Activated CD4-positive, alpha-beta T cell treated with anti-CD3 and anti-CD28 coated beads, Interleukin-2, Interleukin-4, amounts not matched to agents 100 ng/mL and 50 ng/mL, durations not matched to agents 16 hours and 8 hours (primary cell): ENCODE measurements around the gene STAM2.

Experiments
- DNase-seq: peaks from one replicate; pipeline ENCODE4 v3.0.0-alpha.2; 2020; ENCODE audit warnings: low spot score

The STAM2 gene

DNA sequence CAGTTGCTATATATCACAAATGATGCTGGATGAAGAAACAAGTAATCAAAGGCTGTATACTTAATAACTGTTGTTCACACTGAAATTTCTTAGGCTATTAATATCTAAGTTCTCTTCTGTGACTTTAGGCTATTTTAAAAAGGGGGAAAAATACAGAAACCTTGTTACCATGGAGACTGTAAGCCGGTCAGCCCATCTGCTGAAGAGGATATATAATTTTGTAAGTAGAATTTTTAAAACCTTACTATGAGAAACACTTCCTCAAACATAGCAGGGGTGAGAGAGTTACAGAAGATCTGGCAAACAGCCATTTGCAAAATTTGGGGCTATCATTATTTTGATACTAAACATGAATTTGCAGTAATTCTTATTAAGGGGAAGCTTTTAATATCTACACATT is 104.5 kb downstream of the STAM2 start:
- DNase-seq, result no peak

DNA sequence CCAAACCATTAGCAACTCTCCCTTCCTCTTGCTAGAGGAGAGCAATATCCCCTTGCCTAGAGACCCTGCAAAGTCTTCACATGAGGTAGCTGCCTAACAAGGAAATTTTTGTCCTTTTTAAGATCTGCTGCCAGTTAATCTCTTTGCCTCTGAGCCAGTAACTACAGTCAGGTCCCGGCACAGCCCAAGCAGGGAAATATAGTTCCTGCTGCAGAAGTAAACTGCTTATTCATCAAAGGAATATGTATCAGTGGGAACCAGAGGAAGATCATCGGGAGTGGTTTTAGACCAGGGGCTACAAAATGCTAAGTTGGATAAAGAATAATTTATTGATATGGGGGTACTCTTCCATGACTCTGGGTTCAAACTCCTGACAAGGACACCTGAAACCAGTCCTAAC is 107.3 kb downstream of the STAM2 start:
- DNase-seq, result no peak

DNA sequence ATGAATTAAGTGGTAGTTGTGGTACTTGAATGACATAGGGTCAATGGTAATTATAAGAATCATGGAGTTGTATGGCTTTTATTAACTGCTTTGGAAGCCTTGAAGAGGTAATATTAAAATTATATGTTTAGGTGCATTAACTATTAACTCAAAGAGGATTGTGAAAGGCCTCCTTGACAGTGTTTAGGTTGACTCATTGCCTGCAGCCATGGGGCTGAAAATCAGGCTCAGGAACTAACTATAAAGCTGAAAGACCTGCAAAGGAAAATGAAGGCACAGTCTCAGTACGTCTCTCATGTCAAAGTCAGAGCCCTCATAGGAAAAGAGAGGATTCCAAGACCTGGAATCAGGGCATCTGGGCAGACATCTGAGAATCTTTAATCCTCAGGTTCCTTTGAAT is 107.7 kb downstream of the STAM2 start:
- DNase-seq, result no peak
